HG02678 (cell line): Measurements from ENCODE around the gene TEKT4.
A peak's percentile ranks its signal among the peaks of the same experiment; 100 is the strongest.
"Not testable (repeated sequence)": the region's sequence is repeated elsewhere in the genome, so short reads cannot be mapped to it uniquely, and the experiment has no call there.

Experiments used
- ATAC-seq: cut with Tn5 transposase; IDR thresholded peaks from one replicate; pipeline ENCODE4 v1.9.1; 2021; ENCODE audit warnings: mild to moderate bottlenecking, moderate library complexity; ENCODE audit not compliant: unreplicated experiment

TEKT4 gene, protein sequence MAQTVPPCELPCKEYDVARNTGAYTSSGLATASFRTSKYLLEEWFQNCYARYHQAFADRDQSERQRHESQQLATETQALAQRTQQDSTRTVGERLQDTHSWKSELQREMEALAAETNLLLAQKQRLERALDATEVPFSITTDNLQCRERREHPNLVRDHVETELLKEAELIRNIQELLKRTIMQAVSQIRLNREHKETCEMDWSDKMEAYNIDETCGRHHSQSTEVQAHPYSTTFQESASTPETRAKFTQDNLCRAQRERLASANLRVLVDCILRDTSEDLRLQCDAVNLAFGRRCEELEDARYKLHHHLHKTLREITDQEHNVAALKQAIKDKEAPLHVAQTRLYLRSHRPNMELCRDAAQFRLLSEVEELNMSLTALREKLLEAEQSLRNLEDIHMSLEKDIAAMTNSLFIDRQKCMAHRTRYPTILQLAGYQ

DNA sequence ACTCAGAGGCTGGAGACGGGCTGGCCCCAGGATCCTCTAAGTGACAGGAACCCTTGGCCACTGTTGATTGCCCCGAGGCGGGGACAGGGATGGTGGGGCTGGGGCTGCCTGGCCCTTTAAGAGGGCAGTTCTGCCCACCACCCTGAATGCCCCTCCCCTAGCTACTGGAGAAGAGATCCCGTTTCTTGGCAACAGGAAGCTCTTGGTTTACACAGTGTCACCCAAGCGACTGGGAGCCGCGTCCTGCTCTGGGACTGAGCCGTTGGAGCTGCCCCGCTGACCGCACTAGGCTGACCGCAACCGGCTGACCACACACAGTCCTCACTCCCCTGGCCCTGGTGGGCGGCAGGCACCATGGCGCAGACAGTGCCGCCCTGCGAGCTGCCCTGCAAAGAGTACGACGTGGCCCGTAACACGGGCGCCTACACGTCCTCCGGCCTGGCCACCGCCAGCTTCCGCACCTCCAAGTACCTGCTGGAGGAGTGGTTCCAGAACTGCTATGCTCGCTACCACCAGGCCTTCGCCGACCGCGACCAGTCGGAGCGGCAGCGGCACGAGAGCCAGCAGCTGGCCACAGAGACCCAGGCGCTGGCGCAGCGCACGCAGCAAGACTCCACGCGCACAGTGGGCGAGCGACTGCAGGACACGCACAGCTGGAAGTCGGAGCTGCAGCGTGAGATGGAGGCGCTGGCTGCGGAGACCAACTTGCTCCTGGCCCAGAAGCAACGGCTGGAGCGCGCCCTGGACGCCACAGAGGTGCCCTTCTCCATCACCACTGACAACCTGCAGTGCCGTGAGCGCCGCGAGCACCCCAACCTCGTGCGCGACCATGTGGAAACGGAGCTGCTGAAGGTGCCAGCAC is at the start of gene TEKT4:
TSS of gene TEKT4 (plus strand) at position 205 of the 862 bp plus-strand sequence. CDS start at position 355, 150 bp downstream.
- no peak for ATAC-seq

DNA sequence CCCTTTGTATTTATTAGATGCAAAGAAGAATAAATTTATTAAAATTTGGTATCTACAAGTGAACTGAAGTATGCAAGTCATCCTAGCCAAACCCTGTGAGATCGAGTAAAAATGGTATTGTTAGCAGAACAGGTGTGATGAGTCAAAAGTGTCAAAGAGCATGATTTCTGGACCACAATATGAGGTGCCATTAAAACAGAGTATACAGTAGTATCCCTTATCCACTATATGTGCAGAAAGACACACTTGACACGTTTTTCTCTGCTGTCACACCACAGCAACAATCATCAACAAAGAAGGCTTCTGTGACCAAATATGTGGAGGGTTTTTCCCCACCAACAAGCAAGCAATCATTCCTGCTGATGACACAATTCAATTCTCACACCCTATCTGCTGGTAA is 32.0 kb upstream of the TEKT4 start:
- ATAC-seq, result not testable (repeated sequence)

DNA sequence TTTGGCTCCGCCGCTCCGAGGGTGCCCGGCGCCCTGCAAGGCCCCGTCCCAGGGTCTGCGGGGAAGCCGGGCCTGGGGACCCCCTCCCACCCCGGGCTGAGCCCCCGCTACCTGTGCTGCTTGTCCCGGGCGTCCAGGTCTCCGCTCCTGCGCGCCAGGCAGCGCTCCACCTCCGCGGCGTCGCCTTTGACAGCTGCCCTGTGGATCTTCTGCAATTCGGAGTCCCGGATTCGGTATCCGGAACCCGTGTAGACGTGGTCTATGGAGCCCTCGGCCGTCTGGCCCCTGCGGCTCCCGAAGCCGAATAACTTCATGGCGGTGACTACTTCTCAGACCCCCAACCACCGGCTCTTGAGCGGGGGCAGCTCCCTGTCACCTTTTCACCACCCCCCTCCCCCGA is 14.4 kb upstream of the TEKT4 start:
- ATAC-seq, result not testable (repeated sequence)

DNA sequence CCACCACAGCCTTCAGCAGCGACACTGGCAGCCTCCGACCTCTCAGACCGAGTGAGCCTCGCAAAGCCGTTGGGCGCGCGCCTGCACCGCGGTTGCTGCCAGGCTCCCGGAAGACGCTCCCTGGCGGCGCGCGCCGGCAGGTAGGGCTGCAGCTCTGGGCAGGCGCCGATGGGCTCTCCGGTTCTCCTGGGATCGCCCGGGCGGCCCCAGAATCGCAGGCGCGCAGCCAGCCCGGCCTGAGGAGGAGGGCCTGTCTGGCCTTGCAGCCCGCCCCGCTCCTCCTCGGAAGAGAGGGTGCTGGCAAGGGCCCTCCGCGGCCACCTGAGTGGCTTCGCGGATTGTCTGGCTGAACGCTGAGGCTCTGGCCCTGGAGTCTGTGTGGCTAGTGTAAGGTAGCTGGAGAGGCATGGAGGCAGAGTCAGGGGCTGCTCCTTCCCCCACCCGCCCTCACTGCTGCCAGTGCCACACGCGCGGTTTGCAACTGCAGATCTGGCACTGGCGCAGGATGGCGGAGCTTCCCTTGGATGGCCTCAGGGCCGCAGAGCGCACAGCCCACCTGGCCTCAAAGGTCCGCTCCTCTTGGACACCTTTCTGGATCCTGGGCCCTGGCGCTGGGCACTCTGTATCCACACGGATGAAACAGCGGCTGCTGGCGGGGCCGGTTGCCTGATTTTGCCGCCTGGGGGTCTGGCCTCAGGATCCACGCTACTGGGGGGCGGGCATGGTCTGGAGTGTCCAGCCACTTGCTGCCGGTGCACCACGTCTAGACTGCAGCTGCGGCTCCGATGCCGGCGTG is 13.7 kb upstream of the TEKT4 start:
- not testable (repeated sequence) for ATAC-seq

DNA sequence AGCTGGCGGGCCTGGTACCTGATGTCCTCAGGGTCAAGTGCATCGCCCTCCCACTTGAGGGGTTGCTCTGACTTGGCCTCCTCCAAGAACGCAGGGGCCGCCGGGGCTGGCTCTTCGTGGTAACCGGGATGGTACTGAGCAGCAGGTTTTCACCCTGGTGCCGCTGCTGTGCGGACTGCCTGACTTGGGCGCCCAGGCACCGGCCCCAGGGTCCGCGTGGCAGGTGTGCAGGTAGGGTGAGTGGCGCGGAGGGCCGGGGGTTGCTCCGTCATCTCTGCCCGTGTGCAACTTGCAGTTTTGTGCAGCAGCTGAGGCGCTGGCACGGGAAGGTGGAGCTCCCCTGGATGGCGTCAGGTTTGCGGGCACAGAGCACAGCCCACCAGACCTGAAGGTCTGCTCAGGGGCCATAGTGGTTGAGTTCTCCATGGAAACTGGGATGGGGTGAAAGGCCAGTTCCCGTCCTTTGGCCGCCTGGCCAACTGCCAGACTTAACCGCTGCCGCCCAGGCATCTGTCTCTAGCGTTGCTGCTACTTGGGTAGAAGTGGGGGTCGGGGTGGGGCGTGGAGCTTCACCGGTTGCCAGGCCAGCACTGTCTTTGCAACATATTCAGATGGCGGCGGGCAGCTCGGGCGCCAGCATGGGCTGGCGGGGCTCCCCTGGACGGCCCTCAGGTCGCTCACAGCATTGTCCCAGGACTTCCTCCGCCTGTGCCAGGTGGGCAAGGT is 12.9 kb upstream of the TEKT4 start:
- not testable (repeated sequence) for ATAC-seq

DNA sequence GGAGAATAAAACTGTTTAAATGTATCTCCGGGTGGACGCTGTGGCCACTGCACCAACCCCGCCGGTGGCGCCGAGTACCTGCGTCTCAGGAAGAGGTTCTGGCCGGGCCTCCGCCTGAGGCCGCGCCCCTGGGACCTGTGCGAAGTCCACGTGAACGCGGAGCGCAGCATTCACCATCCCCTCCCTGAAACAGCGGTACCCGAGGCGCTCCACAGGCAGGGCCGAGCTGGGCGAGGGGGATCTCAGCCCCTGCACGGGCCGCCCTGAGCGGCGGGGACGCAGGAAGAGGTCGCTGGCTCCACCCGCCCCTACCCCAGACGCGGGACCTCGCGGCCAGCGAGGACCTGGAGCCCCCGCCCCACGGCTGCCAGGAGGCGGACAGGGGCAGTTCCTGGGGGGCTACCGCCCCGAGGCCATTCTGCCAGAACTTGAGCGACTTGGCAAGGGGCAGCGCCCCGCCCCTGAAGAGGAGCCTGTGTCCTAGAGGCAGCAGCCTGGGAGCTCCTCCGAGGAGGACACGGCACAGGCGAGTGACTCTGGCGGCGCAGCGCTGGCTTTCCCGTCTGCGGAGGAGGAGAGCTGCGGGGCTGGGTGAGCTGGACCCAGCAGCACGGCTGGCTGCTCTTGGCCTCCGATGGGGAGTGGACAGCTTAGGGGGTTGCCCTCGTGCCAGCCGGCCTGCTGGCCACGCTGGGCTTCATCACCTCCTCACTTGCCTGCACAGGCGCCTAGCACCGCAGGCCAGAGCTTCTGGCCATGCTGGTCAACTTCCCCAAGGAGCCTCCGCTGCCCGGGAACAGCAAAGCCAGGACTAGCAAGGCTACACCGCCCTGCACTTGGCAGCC is 9.7 kb upstream of the TEKT4 start:
- ATAC-seq, result no peak

DNA sequence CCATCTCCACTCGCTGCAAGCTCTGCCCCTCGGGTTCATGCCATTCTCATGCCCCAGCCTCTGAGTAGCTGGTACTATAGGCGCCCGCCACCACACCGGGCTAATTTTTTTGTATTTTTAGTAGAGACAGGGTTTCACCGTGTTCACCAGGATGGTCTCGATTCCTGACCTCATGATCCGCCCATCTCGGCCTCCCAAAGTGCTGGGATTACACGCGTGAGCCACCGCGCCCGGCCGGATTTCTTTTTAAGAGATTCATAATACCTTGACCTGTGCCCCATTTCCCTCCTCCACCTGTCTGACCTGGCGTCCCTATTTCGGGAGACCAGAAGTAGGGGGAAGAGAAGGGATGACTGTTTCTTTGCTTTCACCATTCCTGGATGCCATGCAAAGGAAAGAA is 8.3 kb upstream of the TEKT4 start:
- not testable (repeated sequence) for ATAC-seq

DNA sequence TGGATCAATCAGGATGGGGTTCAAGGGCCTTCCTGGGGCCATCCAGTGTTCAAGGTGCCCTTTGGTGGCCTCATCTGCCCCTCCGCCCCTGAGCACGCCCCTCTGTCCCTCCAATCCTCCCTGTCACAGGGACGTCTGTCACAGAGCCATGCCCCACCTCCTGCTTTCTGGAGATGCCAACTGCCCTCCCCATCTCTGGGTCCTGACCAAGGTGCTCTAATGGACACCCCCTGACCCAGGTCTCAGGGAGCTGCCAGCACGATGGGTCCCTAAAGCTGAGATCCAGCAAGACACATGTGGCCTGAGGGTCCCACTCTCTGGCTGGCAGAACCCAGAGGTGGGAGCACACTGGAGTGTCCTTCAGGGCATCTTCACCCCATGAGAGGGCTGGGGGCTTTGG is 2.1 kb upstream of the TEKT4 start:
- no peak for ATAC-seq

DNA sequence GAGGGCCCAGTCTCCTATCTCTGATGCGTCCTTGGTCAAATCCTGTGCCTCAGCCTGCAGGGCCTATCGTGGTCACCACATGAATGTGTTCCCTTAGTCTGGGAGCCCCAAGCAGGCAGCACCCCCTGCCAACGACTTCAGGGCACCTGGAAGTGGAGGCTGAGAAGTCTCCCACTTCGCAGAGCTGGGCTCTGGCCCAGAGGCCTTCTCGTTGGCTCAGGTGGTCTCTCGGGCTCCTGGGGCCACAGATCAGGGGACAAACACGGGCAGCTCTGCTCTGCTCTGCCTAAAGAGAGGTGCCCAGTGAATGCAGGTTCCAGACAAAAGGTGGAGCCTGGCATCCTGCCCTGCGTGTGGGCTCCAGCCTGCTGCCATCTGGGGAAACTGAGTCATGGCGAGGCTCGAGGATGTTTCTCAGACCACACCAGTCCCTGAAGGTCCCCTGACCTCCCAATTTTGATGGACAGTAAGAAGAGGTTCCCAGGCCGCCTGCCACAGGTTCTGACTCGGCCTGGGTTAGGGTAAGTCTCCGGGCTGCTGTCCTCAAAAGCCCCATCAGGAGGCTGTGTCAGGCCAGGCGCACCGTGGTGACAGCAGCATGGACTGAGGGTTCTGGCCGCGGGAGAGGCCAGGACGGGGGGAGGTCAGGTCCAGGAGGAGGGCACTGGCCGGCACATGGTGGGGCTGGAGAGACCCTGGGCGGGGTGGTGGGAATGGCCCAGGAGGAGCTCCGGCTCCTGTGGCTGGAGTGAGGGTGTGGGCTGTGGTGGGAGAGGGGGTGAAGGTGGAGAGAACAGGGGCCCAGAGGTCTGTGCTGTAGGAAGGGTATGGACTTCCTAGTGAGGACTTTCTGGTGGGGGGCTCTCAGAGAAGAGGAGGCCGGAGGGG is 1.4 kb upstream of the TEKT4 start:
- ATAC-seq, result no peak

DNA sequence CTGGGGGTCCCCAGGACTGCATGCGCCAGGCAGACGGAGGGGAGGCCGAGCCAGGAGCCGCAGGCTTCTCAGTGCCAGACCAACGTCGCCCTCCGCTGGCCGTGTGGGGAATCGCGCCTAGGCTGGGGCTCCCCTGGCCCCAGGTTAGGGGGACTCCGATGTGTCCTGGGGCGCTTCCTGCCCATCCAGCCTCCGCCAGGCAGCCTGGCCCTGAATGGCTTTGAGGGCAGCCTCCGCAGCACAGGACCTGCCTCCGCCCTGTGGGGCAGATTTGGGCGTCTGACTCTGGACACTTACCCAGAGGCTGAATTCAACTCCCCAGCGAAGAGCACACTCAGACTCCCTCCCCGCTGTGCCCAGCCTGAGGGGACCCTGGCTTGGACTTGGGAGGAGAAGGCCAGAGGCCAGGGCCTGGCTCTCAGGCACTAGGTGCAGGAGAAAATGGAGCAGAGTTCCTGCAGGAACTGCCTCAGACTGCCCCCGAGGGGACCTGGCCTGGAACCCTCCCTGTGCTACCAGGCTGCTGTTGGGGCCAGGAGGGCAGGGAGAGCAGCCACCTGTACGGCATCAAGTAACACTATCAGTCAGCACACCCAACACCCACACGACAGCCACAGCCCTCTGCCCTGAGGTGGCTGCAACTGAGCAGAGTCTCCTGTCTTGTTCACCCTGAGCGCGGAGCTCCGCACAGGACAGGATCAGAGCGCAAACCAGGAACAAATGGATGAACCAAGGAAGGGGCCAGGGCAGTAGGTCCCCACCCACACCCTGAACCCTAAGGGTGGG is 597 bp upstream of the TEKT4 start:
- no peak for ATAC-seq

DNA sequence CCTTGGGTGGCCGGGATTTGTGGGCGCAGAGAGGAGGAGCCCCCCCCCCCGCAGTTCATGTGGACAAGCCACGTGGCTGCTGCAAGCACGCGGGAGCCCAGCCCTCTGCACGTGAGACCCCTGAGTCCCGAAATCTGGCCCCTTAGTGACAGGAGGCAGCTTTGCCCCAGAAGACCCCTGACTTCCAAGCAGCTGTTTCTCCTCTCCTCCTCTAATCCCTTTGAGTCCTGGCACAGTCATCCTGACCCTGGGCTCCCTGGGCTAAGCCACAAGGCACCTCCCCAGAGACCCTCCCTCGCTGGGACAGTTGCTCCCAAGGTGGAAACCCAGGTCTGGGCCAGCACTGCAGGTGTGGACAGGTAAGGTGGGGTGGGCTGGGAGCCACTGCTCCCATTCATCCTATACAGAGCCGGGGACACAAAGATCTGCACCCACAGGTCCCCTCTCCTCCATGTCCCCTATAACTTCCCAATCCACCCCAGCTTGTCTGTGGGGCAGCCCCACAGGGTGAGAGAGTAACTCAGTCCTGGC is 923 bp downstream of the TEKT4 start:
- ATAC-seq, result no peak

DNA sequence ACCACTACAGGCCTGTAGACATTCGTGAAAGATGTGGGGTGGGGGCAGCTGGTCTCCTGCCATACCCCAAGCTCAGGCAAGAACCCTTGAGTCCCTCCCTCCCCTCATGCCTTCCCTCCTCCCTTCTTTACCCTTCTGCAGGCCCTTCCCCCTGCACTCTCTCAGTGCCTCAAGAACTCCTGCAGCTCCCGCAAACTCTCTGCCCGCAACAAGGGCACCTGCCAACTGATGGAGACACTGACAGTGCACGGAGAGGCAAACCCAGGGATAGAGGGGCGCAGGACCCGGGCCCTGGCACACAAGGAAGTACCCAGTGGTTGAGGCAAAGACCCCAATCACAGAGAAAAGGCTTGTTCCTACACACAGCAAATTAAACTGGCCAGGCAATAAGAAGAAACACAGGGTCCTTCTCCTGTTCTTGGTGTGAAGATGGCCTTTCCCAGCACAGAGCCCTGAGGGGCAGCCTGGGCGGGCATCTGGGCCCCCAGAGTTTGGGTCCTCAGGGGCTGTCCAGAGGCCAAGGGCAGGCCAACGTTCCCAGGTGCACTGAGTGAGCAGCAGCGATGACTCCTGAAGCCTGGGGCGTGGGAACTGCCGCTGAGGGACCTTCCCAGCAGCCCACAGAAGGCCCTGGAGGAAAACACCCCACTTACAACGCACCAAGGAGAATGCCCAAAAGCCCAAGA is 1.6 kb downstream of the TEKT4 start:
- no peak for ATAC-seq

DNA sequence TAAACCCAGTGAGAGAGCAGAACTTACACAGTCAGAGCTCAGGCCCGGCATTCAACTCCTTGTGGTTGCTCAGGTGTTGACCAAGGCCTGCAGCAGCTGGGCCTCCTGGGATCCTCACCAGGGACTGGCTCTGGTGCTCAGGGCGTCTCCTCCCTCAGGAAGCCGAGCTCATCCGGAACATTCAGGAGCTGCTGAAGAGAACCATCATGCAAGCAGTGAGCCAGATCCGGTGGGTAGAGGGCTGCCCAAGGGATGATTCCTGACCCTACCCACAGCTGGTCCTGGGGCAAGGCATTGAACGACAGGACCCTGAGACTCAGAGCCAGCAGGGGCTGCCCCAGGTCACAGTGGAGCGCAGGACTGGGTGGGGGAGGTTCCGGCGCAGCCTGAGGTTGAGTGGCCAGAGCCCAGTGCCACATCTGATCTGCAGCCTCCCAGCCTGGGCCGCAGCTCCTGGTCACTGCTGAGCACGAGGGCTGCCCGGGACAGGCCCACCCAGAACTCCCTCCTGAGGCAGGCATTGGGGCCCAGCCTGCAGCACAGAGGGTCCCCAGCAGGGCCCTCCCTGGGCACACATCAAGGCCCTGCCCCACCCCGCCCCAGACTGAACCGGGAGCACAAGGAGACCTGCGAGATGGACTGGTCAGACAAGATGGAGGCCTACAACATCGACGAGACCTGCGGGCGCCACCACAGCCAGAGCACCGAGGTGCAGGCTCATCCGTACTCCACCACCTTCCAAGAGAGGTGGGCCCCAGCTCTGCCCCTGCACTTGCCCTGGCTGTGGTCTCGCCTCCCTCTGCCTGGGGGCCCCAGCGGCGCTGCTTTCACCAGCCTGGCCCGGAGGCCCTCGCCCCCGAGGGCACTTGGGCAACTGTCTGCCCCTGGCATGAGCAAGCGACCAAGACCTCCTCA is 2.4 kb downstream of the TEKT4 start:
- ATAC-seq, result peak; percentile 13

DNA sequence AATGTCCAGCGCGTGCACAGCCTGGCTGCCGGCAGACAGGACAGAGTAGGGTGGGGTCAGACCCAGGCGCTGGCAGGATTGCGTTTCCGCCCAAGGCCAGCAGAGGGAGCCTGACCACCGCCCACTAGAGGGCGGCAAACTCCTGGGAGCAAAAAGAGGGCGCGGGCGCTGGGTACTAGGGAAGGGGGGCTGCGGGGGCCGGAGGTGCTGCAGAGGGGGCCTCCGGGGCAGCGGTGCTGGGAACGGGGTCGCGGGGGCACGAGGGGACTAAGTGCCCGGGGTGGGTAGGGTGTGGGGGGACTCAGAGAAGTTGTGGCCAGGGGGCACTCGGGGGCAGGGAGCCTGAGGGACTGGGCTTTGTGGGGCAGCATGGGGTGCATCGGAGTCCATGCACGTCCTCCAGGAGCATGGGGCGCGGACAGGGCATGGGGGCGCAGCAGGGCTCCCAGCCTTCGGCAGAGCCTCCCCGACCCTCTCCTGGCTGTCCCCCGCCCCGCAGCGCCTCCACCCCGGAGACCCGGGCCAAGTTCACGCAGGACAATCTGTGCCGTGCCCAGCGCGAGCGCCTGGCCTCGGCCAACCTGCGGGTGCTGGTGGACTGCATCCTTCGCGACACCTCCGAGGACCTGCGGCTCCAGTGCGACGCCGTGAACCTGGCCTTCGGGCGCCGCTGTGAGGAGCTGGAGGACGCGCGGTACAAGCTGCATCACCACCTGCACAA is 3.2 kb downstream of the TEKT4 start:
- ATAC-seq, result peak; percentile 93
